Measurements from ENCODE around the gene PEAK1.

The PEAK1 gene

DNA sequence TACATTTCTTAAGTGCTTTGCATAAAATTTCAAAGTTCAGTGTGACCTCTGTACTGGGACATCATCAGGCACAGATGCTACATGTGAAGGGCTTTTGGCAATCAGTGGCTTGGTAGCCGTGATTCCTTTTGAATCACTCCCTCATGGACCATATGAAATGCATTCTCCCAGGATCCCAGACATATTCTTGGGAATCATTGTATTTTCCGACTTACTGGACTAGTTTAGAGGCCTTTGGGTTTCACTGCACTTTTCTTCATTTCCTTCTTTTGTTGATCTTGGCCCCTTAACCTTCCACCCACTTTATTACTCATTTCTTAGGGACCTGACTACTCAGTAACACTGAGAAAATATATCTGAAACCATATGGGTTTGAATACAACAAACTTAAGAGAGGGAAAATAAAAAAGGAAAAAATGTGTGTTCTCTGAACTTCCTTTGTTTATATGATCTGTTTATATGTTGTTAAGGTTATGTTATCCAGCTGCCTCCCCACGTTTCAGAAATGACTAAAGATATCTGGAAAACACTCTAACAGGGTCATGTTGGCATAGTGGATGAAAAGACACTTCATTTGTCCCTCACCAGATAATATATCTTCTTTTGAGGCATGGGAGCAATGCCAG, 35.9 kb upstream of the PEAK1 start:
- no peak for DNase-seq
- no peaks in the 10 kb centered on the region for H3K9me3 ChIP-seq (ENCODE audit: control insufficient read depth, low read length)
- no peak overlapping the region for H3K4me3 ChIP-seq (ENCODE audit: insufficient read depth, low read depth, low read length, poor library complexity, severe bottlenecking)
- H3K27me3 ChIP-seq (replicated peaks; ENCODE audit: control insufficient read depth, insufficient read depth, low read length, poor library complexity, severe bottlenecking), result no peaks in the 10 kb centered on the region
- peaks cover 5% of the 10 kb centered on the region for H3K36me3 ChIP-seq (ENCODE audit: control insufficient read depth, insufficient read depth, low read length)
- H3K4me1 ChIP-seq (ENCODE audit: control insufficient read depth, insufficient read depth, low read length, poor library complexity, severe bottlenecking), result peaks cover 9% of the 10 kb centered on the region
- no peak overlapping the region for H3K27ac ChIP-seq (ENCODE audit: insufficient read depth, low read length, poor library complexity, severe bottlenecking)

DNA sequence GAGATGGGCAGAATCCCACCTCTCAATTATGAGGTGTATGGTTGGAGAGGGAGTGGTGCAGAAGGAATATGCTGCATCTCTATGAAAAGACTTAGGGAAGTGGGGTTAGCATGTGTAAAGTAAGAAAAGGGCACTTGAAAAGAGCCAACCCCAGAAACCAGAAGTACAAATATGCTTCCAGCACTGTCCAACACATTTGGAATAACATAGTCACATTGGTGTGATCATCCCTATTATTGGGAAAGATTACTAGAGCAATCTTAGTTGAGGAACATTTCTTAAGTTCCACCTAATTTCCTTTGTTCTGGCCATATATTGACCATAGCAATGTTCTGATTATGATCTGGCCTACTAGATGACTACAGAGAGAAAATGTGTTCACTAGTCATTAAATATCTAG, 35.0 kb upstream of the PEAK1 start:
- Histone ChIP-seq H3K9me3 (ENCODE audit: control insufficient read depth, low read length) (no peaks in the 10 kb centered on the region), H3K27ac (ENCODE audit: insufficient read depth, low read length, poor library complexity, severe bottlenecking) (no peak overlapping the region), H3K27me3 (replicated peaks; ENCODE audit: control insufficient read depth, insufficient read depth, low read length, poor library complexity, severe bottlenecking) (no peaks in the 10 kb centered on the region), H3K4me1 (ENCODE audit: control insufficient read depth, insufficient read depth, low read length, poor library complexity, severe bottlenecking) (peaks cover 9% of the 10 kb centered on the region), H3K4me3 (ENCODE audit: insufficient read depth, low read depth, low read length, poor library complexity, severe bottlenecking) (no peak overlapping the region), H3K36me3 (ENCODE audit: control insufficient read depth, insufficient read depth, low read length) (peaks cover 5% of the 10 kb centered on the region)
- DNase-seq, result no peak

DNA sequence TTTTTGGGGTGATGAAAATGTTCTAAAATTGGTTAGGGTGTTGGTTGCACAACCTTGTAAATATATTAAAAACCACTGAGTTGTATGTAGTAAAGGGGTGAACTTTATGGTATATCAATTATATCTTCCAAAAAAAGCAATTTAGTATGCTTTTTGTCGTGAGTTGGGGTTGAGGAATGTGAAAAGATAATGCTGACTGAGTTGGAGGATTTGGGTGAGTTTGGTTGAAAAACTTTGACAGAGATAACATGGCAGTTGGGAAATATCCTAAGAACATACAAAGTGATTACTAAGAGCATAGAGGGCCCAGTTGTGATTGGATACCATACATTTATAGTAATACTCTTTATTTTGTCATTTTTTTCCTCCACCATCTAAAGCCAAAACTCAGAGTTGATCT, 34.4 kb upstream of the PEAK1 start:
- Histone ChIP-seq H3K36me3 (ENCODE audit: control insufficient read depth, insufficient read depth, low read length) (peaks cover 5% of the 10 kb centered on the region), H3K4me1 (ENCODE audit: control insufficient read depth, insufficient read depth, low read length, poor library complexity, severe bottlenecking) (peaks cover 9% of the 10 kb centered on the region), H3K27me3 (replicated peaks; ENCODE audit: control insufficient read depth, insufficient read depth, low read length, poor library complexity, severe bottlenecking) (no peaks in the 10 kb centered on the region), H3K27ac (ENCODE audit: insufficient read depth, low read length, poor library complexity, severe bottlenecking) (no peak overlapping the region), H3K9me3 (ENCODE audit: control insufficient read depth, low read length) (no peaks in the 10 kb centered on the region), H3K4me3 (ENCODE audit: insufficient read depth, low read depth, low read length, poor library complexity, severe bottlenecking) (no peak overlapping the region)
- no peak for DNase-seq

DNA sequence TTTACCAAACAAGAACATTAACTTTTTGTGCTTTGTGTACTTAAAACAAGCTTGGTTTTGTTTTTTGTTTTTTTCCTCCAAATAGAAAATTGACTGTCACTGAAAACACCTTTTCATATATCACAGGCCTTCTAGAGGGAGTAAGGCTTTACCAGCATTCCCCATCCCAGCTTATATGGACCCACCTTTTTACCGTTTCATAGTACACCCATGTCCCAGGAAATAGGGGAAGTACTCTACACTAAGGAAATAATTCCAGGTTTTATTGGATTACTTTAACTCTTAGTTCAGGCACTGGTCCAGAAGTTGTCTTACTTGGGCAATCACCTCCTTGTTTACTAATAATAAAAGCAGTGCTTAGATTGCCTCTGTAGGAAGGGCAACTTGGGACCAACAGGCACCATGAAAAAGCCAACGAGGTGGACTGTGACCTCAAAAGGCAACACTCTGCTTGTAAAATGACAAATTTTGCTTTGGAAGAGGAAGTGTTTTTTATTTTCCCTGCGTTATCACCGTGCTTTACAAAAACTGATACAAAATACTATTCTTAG, 27.0 kb upstream of the PEAK1 start:
- DNase-seq, result no peak
- Histone ChIP-seq H3K27me3 (replicated peaks; ENCODE audit: control insufficient read depth, insufficient read depth, low read length, poor library complexity, severe bottlenecking) (no peaks in the 10 kb centered on the region), H3K36me3 (ENCODE audit: control insufficient read depth, insufficient read depth, low read length) (no peaks in the 10 kb centered on the region), H3K4me3 (ENCODE audit: insufficient read depth, low read depth, low read length, poor library complexity, severe bottlenecking) (no peak overlapping the region), H3K9me3 (ENCODE audit: control insufficient read depth, low read length) (no peaks in the 10 kb centered on the region), H3K27ac (ENCODE audit: insufficient read depth, low read length, poor library complexity, severe bottlenecking) (no peak overlapping the region), H3K4me1 (ENCODE audit: control insufficient read depth, insufficient read depth, low read length, poor library complexity, severe bottlenecking) (no peaks in the 10 kb centered on the region)

DNA sequence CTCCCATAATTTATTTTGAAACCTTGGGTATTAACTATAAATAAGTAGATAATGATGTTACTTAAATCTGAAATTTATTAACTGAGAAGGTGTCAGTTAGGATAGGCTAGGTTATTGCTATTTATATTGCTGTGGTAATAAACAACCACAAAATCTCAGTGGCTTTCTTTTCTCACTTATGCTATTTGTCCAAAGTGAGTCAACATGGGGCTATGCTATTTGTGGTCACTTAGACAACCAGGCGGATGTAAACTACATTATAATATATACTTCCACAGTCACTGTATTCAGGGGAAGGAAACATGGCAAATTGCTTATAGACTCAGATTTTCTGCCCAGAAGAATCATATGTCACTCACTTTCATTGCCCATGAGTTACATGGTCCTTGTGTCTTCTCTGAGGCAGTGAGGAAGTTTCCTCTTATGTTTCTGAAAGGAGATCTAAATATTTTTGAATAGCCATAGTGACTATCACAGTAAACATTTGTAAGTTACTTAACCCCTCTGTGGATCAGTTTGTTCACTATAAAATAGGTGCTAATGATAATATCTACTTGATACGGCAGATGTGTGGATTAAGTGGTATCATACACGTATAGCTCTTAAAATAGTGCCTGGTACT, 20.6 kb upstream of the PEAK1 start:
- H3K36me3 ChIP-seq (ENCODE audit: control insufficient read depth, insufficient read depth, low read length), result no peaks in the 10 kb centered on the region
- H3K4me1 ChIP-seq (ENCODE audit: control insufficient read depth, insufficient read depth, low read length, poor library complexity, severe bottlenecking), result peaks cover 3% of the 10 kb centered on the region
- H3K27me3 ChIP-seq (replicated peaks; ENCODE audit: control insufficient read depth, insufficient read depth, low read length, poor library complexity, severe bottlenecking), result no peaks in the 10 kb centered on the region
- no peak for DNase-seq
- no peak overlapping the region for H3K27ac ChIP-seq (ENCODE audit: insufficient read depth, low read length, poor library complexity, severe bottlenecking)
- no peak overlapping the region for H3K4me3 ChIP-seq (ENCODE audit: insufficient read depth, low read depth, low read length, poor library complexity, severe bottlenecking)
- no peaks in the 10 kb centered on the region for H3K9me3 ChIP-seq (ENCODE audit: control insufficient read depth, low read length)

DNA sequence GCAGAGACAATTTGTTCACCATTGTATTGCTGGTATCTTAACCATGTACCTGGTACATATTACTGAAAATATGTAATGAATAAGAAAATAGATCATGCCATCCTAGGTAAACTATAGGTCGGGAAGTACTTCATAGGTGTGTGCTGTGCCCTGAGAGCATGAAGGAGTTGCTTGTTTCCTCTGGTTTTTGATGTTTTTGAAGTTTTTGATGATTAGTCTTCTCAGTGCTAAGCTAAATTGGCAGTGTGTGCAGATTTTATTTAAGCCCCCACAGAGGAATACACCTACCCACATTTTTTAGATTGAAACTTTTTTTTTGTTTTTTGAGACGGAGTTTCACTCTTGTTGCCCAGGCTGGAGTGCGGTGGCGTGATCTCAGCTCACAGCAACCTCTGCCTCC, 17.4 kb upstream of the PEAK1 start:
- DNase-seq, result no peak
- H3K27me3 ChIP-seq (replicated peaks; ENCODE audit: control insufficient read depth, insufficient read depth, low read length, poor library complexity, severe bottlenecking), result no peaks in the 10 kb centered on the region
- no peaks in the 10 kb centered on the region for H3K36me3 ChIP-seq (ENCODE audit: control insufficient read depth, insufficient read depth, low read length)
- H3K27ac ChIP-seq (ENCODE audit: insufficient read depth, low read length, poor library complexity, severe bottlenecking), result no peak overlapping the region
- no peak overlapping the region for H3K4me3 ChIP-seq (ENCODE audit: insufficient read depth, low read depth, low read length, poor library complexity, severe bottlenecking)
- H3K4me1 ChIP-seq (ENCODE audit: control insufficient read depth, insufficient read depth, low read length, poor library complexity, severe bottlenecking), result peaks cover 3% of the 10 kb centered on the region
- no peaks in the 10 kb centered on the region for H3K9me3 ChIP-seq (ENCODE audit: control insufficient read depth, low read length)

DNA sequence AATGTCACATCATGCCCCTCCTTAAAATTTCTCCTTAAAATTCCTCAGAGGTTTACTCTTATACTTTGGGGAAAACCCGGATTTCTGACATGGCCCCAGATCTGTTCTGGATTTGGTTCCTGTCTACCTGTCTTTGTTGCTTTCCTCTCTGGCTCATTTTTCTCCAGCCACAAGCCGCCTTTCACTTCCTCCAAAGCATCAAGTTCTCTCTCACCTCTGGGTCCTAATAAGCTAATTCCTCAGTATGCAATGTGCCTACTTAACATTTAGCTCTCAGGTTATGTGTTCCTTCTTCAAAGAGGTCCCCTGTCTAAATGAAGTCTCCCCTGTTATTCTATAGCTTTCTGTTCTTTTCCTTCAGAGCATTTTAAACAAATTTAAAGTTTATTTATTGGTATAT, 16.9 kb upstream of the PEAK1 start:
- Histone ChIP-seq H3K36me3 (ENCODE audit: control insufficient read depth, insufficient read depth, low read length) (no peaks in the 10 kb centered on the region), H3K27me3 (replicated peaks; ENCODE audit: control insufficient read depth, insufficient read depth, low read length, poor library complexity, severe bottlenecking) (no peaks in the 10 kb centered on the region), H3K27ac (ENCODE audit: insufficient read depth, low read length, poor library complexity, severe bottlenecking) (no peak overlapping the region), H3K4me3 (ENCODE audit: insufficient read depth, low read depth, low read length, poor library complexity, severe bottlenecking) (no peak overlapping the region), H3K4me1 (ENCODE audit: control insufficient read depth, insufficient read depth, low read length, poor library complexity, severe bottlenecking) (peaks cover 3% of the 10 kb centered on the region), H3K9me3 (ENCODE audit: control insufficient read depth, low read length) (no peaks in the 10 kb centered on the region)
- no peak for DNase-seq

DNA sequence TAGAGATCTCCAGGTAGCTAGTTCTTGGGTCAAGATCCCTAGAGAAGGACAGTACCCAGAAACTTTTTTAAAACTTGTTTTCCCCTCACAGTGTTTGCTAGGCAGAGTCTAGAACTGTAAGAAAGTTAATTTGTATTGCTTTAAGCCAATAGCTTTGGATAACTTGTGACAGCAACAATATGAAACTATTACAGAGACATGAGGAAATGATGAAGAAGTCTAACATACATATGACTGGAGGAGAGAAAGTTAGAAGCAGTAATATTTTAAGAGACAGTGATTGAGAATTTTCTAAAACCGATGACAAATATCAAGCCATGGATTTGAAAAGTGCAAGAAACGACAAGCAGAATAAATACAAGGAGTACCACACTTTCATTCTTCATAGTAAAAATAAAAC, 10.7 kb upstream of the PEAK1 start:
- H3K4me1 ChIP-seq (ENCODE audit: control insufficient read depth, insufficient read depth, low read length, poor library complexity, severe bottlenecking), result no peaks in the 10 kb centered on the region
- H3K27me3 ChIP-seq (replicated peaks; ENCODE audit: control insufficient read depth, insufficient read depth, low read length, poor library complexity, severe bottlenecking), result no peaks in the 10 kb centered on the region
- DNase-seq, result no peak
- no peaks in the 10 kb centered on the region for H3K9me3 ChIP-seq (ENCODE audit: control insufficient read depth, low read length)
- no peaks in the 10 kb centered on the region for H3K36me3 ChIP-seq (ENCODE audit: control insufficient read depth, insufficient read depth, low read length)
- no peak overlapping the region for H3K4me3 ChIP-seq (ENCODE audit: insufficient read depth, low read depth, low read length, poor library complexity, severe bottlenecking)
- no peak overlapping the region for H3K27ac ChIP-seq (ENCODE audit: insufficient read depth, low read length, poor library complexity, severe bottlenecking)

DNA sequence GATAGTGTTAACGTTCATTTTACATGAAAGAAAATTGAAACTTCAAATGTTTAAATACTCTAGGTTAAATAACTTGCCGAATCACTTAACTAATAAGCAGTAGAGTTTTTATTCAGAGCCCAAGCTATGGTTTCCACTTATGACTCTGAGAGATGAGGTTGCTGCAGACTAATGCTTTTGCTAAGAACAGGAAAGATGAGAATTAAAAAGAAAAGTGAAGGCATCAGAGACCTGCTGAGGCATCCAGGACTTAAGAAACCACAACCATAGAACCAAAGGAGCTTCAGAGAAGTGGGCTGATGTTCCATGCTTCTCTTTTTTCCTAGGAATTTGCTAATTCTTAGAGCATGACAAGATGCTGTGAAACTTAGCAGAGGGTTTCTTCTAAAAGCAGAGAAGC, 10.3 kb upstream of the PEAK1 start:
- Histone ChIP-seq H3K9me3 (ENCODE audit: control insufficient read depth, low read length) (no peaks in the 10 kb centered on the region), H3K4me3 (ENCODE audit: insufficient read depth, low read depth, low read length, poor library complexity, severe bottlenecking) (no peak overlapping the region), H3K4me1 (ENCODE audit: control insufficient read depth, insufficient read depth, low read length, poor library complexity, severe bottlenecking) (no peaks in the 10 kb centered on the region), H3K27me3 (replicated peaks; ENCODE audit: control insufficient read depth, insufficient read depth, low read length, poor library complexity, severe bottlenecking) (no peaks in the 10 kb centered on the region), H3K27ac (ENCODE audit: insufficient read depth, low read length, poor library complexity, severe bottlenecking) (no peak overlapping the region), H3K36me3 (ENCODE audit: control insufficient read depth, insufficient read depth, low read length) (no peaks in the 10 kb centered on the region)
- no peak for DNase-seq

DNA sequence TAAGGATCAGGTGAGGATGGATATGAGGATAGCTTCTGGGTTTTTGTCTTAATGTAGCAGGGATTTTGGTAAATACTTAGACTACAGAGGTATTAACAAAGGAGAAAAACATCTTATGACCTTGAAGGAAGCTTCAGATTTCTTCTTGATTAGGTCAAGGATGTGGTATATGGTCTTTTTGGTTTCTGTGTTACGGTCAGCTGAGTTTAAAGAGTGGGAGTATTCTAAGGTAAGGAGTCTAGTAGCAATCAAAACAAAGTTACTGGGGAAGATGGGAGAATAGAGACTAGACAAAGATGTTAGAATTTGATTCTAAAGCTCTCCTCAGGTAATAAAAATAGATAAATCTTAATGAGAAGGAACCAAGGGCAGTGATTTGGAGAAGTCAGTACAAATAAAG, 7.0 kb upstream of the PEAK1 start:
- H3K9me3 ChIP-seq (ENCODE audit: control insufficient read depth, low read length), result no peaks in the 10 kb centered on the region
- no peak overlapping the region for H3K4me3 ChIP-seq (ENCODE audit: insufficient read depth, low read depth, low read length, poor library complexity, severe bottlenecking)
- no peak overlapping the region for H3K27ac ChIP-seq (ENCODE audit: insufficient read depth, low read length, poor library complexity, severe bottlenecking)
- no peaks in the 10 kb centered on the region for H3K4me1 ChIP-seq (ENCODE audit: control insufficient read depth, insufficient read depth, low read length, poor library complexity, severe bottlenecking)
- H3K36me3 ChIP-seq (ENCODE audit: control insufficient read depth, insufficient read depth, low read length), result no peaks in the 10 kb centered on the region
- no peak for DNase-seq
- H3K27me3 ChIP-seq (replicated peaks; ENCODE audit: control insufficient read depth, insufficient read depth, low read length, poor library complexity, severe bottlenecking), result no peaks in the 10 kb centered on the region
